ENCODE results near the gene NRGN.

The NRGN gene

GRCh38 chr11:124739479-124740276, at the start of gene NRGN:
Gene NRGN (plus strand): TSS chr11:124739942. CDS start chr11:124740085, 143 bp downstream.
- TF ChIP-seq, protein P1, sequence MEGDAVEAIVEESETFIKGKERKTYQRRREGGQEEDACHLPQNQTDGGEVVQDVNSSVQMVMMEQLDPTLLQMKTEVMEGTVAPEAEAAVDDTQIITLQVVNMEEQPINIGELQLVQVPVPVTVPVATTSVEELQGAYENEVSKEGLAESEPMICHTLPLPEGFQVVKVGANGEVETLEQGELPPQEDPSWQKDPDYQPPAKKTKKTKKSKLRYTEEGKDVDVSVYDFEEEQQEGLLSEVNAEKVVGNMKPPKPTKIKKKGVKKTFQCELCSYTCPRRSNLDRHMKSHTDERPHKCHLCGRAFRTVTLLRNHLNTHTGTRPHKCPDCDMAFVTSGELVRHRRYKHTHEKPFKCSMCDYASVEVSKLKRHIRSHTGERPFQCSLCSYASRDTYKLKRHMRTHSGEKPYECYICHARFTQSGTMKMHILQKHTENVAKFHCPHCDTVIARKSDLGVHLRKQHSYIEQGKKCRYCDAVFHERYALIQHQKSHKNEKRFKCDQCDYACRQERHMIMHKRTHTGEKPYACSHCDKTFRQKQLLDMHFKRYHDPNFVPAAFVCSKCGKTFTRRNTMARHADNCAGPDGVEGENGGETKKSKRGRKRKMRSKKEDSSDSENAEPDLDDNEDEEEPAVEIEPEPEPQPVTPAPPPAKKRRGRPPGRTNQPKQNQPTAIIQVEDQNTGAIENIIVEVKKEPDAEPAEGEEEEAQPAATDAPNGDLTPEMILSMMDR (conservative IDR thresholded peaks at IDR 0.05): no peak
- no peak for TF ChIP-seq ZFX (IDR thresholded peaks at IDR 0.05)
- H3K27ac ChIP-seq: no peak within 1 kb of the TSS; the same call in 1 of the 2 replicates

DNA sequence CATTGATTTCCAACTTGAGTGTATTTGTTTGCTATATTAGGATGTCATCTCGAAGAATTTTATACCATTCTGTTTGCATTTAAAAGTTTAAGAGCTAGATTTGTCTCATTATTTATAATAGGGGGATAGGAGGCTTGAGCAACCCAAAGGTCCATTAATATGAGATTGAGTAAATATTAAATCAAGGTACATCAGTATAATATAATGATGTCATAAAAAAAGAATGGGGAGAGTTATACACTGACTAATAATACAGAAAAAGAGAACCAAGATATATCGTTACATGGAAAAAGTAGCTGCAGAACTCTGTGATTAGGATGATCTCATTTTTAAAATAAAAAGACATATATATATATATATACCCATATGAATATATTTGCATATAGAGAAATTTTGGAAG, 46.6 kb upstream of the NRGN start:
- TF ChIP-seq, protein P1 (conservative IDR thresholded peaks at IDR 0.05): no peak
- TF ChIP-seq ZFX (IDR thresholded peaks at IDR 0.05): no peak
- no peak overlapping the region for H3K27ac ChIP-seq

DNA sequence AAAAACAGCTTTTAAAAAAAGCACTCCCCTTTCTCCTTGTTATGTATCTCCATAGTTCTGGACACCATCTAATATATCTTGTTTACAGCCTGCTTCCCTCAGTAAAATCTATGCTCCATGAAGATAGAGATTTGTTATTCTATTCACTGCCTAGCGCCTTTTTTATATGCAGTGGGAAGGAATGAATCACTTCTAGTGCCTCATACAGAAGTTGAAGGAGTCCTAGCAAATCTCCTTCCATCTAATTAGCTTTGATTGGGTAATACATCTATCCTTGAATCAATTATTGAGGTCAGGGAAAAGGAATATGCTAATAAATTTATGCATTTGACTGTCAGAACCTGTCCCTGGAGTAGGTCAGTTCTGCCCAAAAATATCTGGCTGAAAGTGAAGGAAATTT, 40.2 kb upstream of the NRGN start:
- no peak overlapping the region for H3K27ac ChIP-seq
- TF ChIP-seq, protein P1 (conservative IDR thresholded peaks at IDR 0.05): no peak
- no peak for TF ChIP-seq ZFX (IDR thresholded peaks at IDR 0.05)

DNA sequence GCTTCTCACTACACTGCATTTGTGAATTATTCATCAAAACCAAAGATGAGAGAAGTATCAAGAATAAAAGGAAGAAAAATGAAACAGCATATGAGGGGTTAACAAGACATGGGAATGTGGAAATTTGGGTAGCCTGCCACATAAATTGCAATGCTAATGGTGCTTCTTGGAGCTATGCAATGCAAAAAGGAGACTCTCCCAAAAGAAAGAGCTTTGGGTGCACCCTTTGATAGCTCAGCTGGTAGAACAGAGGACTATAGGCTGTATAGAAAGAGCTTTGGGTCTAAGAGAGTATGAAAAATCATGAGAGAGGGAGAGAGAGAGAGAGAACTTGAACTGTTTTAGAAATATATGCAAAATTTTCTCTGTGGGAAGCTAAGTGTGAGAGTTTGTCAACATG, 39.7 kb upstream of the NRGN start:
- TF ChIP-seq, protein P1 (conservative IDR thresholded peaks at IDR 0.05): no peak
- no peak for TF ChIP-seq ZFX (IDR thresholded peaks at IDR 0.05)
- H3K27ac ChIP-seq: no peak overlapping the region

DNA sequence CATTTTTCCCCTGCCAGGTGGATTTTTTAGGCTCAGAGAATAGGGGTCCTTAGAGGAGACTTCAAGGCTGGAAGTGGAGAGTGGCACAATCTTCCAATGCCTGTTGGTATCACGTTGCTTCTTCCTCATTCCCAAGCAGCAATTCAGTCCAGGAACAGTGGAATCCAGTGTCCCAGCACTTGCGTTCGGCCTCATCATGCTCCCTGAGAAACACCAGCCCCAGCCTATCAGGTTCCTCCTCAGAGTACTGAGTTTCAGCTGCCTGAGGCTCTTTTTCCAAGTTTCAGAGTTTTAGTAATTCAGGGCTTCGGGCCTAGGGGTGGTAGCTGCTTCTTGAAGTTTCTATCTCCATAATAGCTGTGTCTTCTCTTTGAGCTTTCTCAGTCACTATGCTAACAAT, 31.9 kb upstream of the NRGN start:
- TF ChIP-seq, protein P1 (conservative IDR thresholded peaks at IDR 0.05): no peak
- no peak for TF ChIP-seq ZFX (IDR thresholded peaks at IDR 0.05)
- H3K27ac ChIP-seq: no peak overlapping the region

GRCh38 chr11:124712392-124712791, 27.4 kb upstream of the NRGN start:
- no peak for TF ChIP-seq ZFX (IDR thresholded peaks at IDR 0.05)
- TF ChIP-seq, protein P1 (conservative IDR thresholded peaks at IDR 0.05): no peak
- H3K27ac ChIP-seq: no peak overlapping the region

GRCh38 chr11:124716591-124716990, 23.2 kb upstream of the NRGN start:
- H3K27ac ChIP-seq: no peak overlapping the region
- TF ChIP-seq, protein P1 (conservative IDR thresholded peaks at IDR 0.05): no peak
- no peak for TF ChIP-seq ZFX (IDR thresholded peaks at IDR 0.05)

Data from C4-2B (cell line).